ENCODE measurements around the gene SMC2.

The SMC2 gene

DNA sequence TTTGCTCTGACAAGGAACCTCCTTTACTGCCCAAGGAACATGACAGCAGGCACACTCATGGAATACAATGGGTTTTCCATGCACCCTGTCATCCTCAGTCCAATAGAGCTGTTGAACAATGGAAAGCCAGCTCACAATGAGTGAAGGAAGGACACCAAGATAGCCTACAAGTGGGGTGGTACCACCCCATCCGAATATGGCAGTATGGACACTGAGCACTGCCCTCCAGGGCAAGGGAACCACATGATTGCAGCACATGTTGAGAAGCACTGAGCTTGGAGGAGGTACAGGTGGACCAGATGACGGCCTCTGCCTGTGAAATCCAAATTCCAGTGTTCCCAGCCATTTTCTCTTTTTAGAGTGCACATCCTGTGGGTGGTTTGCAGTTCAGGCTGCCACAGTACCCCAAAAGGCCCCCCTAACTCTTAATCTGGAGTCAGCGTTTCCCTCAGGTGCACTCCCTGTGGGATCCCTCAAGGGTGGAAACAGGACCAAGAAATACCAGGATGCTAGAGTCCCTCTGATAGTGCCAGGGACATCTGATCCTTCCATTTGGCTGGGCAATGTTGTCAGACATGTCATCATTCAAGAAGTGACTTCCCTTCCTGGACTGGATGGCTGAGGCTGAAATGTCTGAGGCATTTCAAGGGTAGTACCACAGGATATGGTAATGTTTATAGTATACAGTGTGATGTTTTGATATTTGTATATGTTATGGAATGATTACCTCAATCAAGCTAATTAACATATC is 48.9 kb downstream of the SMC2 start:
- TF ChIP-seq CTCF (IDR thresholded peaks at IDR 0.05; ENCODE audit: low read depth, low read length) = no peak
- H3K4me3 ChIP-seq (ENCODE audit: low read depth, low read length) = no peak overlapping the region

DNA sequence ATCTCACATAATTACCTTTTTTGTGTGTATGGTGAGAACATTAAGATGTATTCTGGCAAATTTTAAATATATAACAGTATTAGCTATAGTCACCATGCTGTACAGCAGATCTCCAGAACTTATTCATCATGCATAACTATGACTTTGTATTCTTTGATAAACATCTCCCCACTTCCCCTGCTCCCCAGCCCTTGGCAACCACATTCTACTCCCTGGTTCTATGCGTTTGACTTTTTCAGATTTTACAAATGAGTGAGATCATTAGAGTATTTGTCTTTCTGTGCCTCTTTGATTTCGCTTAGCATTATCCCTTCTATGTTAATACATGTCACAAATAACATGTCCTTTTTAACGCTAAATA is 49.4 kb downstream of the SMC2 start:
- TF ChIP-seq CTCF (IDR thresholded peaks at IDR 0.05; ENCODE audit: low read depth, low read length) = no peak
- H3K4me3 ChIP-seq (ENCODE audit: low read depth, low read length) = no peak overlapping the region

DNA sequence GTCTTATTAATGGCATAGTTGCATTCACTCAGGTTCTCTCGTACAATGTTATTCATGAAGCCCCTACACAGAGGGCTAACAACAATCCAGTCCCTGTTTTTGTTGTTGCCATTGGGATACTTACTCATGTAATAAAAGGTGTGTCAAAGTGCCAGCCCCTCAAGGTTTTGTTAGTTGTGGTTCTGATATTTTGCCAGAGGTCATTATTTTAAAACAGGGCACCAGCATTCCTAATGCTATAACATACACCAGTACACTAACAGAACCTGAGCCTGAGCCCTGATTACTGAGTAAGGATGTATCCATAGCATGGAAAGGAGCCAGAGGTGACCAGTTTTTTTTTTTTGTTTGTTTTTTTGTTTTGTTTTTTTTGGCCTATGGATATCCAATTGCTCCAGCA is 50.2 kb downstream of the SMC2 start:
- no peak overlapping the region for H3K4me3 ChIP-seq (ENCODE audit: low read depth, low read length)
- no peak for TF ChIP-seq CTCF (IDR thresholded peaks at IDR 0.05; ENCODE audit: low read depth, low read length)

- no peak for TF ChIP-seq CTCF (IDR thresholded peaks at IDR 0.05; ENCODE audit: low read depth, low read length)
- H3K4me3 ChIP-seq (ENCODE audit: low read depth, low read length) = no peak overlapping the region
Measured at GRCh38 chr9:104173067-104173466, 79.0 kb downstream of the SMC2 start.

- H3K4me3 ChIP-seq (ENCODE audit: low read depth, low read length) = no peak overlapping the region
- no peak for TF ChIP-seq CTCF (IDR thresholded peaks at IDR 0.05; ENCODE audit: low read depth, low read length)
Measured at GRCh38 chr9:104177003-104177611, 83.0 kb downstream of the SMC2 start.

DNA sequence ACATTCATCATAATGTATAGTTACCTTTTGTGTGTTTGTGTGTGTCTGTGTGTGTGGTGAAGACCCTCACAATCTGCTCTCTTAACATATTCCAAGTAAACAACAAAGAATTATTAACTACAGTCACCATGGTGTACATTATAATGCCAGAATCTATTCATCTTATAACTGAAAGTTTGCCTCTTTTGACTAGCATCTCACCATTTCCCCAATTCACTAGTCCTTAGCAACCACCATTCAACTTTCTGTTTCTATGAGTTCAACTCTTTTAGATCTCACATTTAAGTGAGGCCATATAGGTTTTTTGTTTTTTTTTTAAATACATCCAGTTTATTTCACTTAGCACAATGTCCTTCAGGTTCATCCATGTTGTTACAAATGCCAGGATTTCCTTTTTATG is 83.6 kb downstream of the SMC2 start:
- TF ChIP-seq CTCF (IDR thresholded peaks at IDR 0.05; ENCODE audit: low read depth, low read length) = no peak
- H3K4me3 ChIP-seq (ENCODE audit: low read depth, low read length) = no peak overlapping the region

All from WI38 (cell line).